Tibial nerve (tissue), 3 donors: ENCODE data around the gene EFCAB11.

ENCODE experiments used
- CTCF ChIP-seq, 5 experiments: fragments of 200-600 bp in 3 of 5; fragments of 450-650 bp in 2 of 5; sonication (generic) in 3 of 5; IDR thresholded peaks; one replicate each; pipeline ENCODE4 v1.5.1; 2016 to 2019; ENCODE audit warnings: antibody characterized with exemption in 5 of 5, mild to moderate bottlenecking in 3 of 5, moderate library complexity in 2 of 5
- POLR2A ChIP-seq, 2 donors: fragments of 450-650 bp; IDR thresholded peaks; one replicate each; pipeline ENCODE4 v1.6.1; 2017; ENCODE audit warnings: antibody characterized with exemption in 2 of 2, mild to moderate bottlenecking in 2 of 2, moderate library complexity in 2 of 2

DNA sequence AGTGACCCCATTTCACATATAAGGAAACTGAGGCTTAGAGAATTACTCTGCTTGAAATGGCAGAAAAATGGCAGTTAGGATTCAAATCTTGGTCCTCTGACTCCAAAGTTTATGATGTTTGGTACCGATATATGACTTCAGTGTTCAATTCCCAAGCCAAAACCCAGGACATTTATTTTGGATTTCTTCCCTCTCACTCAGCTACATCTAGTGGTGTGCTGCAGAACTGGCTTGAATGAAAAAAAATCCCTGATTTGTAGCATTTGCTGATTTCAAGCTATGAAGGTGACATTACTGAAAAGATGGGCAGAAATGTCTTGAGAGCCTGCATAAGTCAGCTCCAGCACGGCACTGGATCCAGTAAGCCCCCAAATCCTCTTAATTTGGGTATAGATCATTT lies 106.4 kb downstream of the EFCAB11 start:
- peak; percentile 31 to 45 (median 37) for TF ChIP-seq CTCF (IDR thresholded peaks at IDR 0.05)
- no peak for TF ChIP-seq POLR2A (IDR thresholded peaks at IDR 0.05)
